HepG2 (cell line): ENCODE measurements around the gene HEMK1. TPM values are rescaled to one million over a fixed set of nuclear protein-coding genes. Genes with fewer than 3 reads are reported as not detected.

Source experiments
- AGO2 ChIP-seq: fragments of 200-400 bp; formaldehyde crosslinking; optimal IDR thresholded peaks from 2 replicates; pipeline ENCODE3; 2017; ENCODE audit warnings: mild to moderate bottlenecking, low read depth, low read length, moderate library complexity
- CHD4 ChIP-seq: fragments of 200-600 bp; sonication (generic); IDR thresholded peaks from 2 replicates; pipeline ENCODE4 v1.7.0; 2017; ENCODE audit warnings: mild to moderate bottlenecking, low read length, borderline replicate concordance
- EZH2 ChIP-seq: conservative IDR thresholded peaks from 2 replicates; pipeline ENCODE4 v1.6.1; 2012; ENCODE audit warnings: mild to moderate bottlenecking, low read depth, low read length, moderate library complexity
- KAT8 ChIP-seq: IDR thresholded peaks from 2 replicates; pipeline ENCODE4 v1.6.1; 2016; ENCODE audit warnings: missing genetic modification reagents, missing compliant biosample characterization
- MED8 ChIP-seq: sonication (generic); formaldehyde crosslinking; IDR thresholded peaks from 2 replicates; pipeline ENCODE4 v1.8.1; 2023; ENCODE audit warnings: mild to moderate bottlenecking, missing genetic modification reagents; ENCODE audit not compliant: insufficient replicate concordance
- NFYC ChIP-seq: IDR thresholded peaks from 2 replicates; pipeline ENCODE4 v1.6.1; 2016; ENCODE audit warnings: missing genetic modification reagents, missing compliant biosample characterization
- NRL ChIP-seq: sonication (generic); formaldehyde crosslinking; IDR thresholded peaks from 2 replicates; pipeline ENCODE4 v1.5.0; 2020; ENCODE audit warnings: missing genetic modification reagents, mild to moderate bottlenecking, moderate library complexity, borderline replicate concordance
- PCBP1 ChIP-seq: fragments of 200-400 bp; formaldehyde crosslinking; IDR thresholded peaks from 2 replicates; pipeline ENCODE4 v1.6.1; 2017; ENCODE audit warnings: mild to moderate bottlenecking, low read depth, low read length, borderline replicate concordance
- PHB2 ChIP-seq: fragments of 450-650 bp; IDR thresholded peaks from 2 replicates; pipeline ENCODE4 v1.6.1; 2018; ENCODE audit not compliant: partially characterized antibody
- RFX3 ChIP-seq: IDR thresholded peaks from 2 replicates; pipeline ENCODE4 v1.6.1; 2016; ENCODE audit warnings: missing biosample characterization, missing genetic modification reagents
- SETDB1 ChIP-seq: sonication (generic); formaldehyde crosslinking; IDR thresholded peaks from 2 replicates; pipeline ENCODE4 v1.5.1; 2020; ENCODE audit warnings: missing genetic modification reagents, mild to moderate bottlenecking, borderline replicate concordance
- SRSF9 ChIP-seq: fragments of 200-400 bp; formaldehyde crosslinking; IDR thresholded peaks from 2 replicates; pipeline ENCODE4 v1.6.1; 2018; ENCODE audit warnings: borderline replicate concordance, mild to moderate bottlenecking, low read depth, low read length; ENCODE audit not compliant: insufficient read depth, poor library complexity, severe bottlenecking
- TBP ChIP-seq: sonication (generic); formaldehyde crosslinking; IDR thresholded peaks from 2 replicates; pipeline ENCODE4 v1.5.0; 2020; ENCODE audit warnings: missing genetic modification reagents
- ZFP1 ChIP-seq: IDR thresholded peaks from 2 replicates; pipeline ENCODE4 v1.6.1; 2016
- ZNF564 ChIP-seq: sonication (generic); formaldehyde crosslinking; IDR thresholded peaks from 2 replicates; pipeline ENCODE4 v1.8.1; 2023; ENCODE audit warnings: mild to moderate bottlenecking, missing genetic modification reagents
- ZNF589 ChIP-seq: sonication (generic); formaldehyde crosslinking; conservative IDR thresholded peaks from 2 replicates; pipeline ENCODE4 v1.8.0; 2022; ENCODE audit warnings: mild to moderate bottlenecking, moderate library complexity, missing genetic modification reagents
- ZNF598 ChIP-seq: sonication (generic); formaldehyde crosslinking; IDR thresholded peaks from 2 replicates; pipeline ENCODE4 v1.5.1; 2020; ENCODE audit warnings: mild to moderate bottlenecking, missing genetic modification reagents, borderline replicate concordance
- polyA plus RNA-seq, 8 experiments: library from polyadenylated mRNA; depleted of rRNA in 3 of 8; stranded (reverse) in 7 of 8; unstranded in 1 of 8; fragments of >200 nt; fragmentation: Illumina TruSeq in 4 of 8; extraction: Trizol in 4 of 8; gene quantifications; 2 replicates each; pipeline versions ENCODE4 v1.2.1 to v1.2.3, GENCODE V29; 2011 to 2016; ENCODE audit warnings: low read depth in 4 of 8, missing spikeins in 1 of 8, mixed read lengths in 1 of 8; ENCODE audit not compliant: insufficient read depth in 1 of 8
- total RNA-seq, 5 experiments: library from RNA; depleted of rRNA; stranded (reverse); fragments of >200 nt; fragmentation: Illumina TruSeq; extraction: Trizol; gene quantifications; 2 replicates each; pipeline ENCODE4 v1.2.3, GENCODE V29; 2016; ENCODE audit warnings: low read depth in 1 of 5
- TF ChIP-seq, protein P1 (sequence below): sonication (generic); formaldehyde crosslinking; IDR thresholded peaks from 2 replicates; pipeline ENCODE4 v1.5.1; 2020; ENCODE audit warnings: mild to moderate bottlenecking, missing genetic modification reagents
- TF ChIP-seq, protein P2 (sequence below), 2 experiments: sonication (generic) in 1 of 2; formaldehyde crosslinking in 1 of 2; IDR thresholded peaks; 2 replicates each; pipeline versions ENCODE4 v1.4.0 to v1.6.1; 2016 to 2020; ENCODE audit warnings: borderline replicate concordance in 1 of 2, low read depth in 1 of 2, mild to moderate bottlenecking in 1 of 2, missing genetic modification reagents in 1 of 2
- TF ChIP-seq, protein P3 (sequence below): sonication (generic); formaldehyde crosslinking; IDR thresholded peaks from 2 replicates; pipeline ENCODE4 v1.5.0; 2020; ENCODE audit warnings: missing genetic modification reagents, mild to moderate bottlenecking, borderline replicate concordance

HEMK1 gene
- total and polyA plus RNA-seq, 2 of the 13 experiments (the other 11 are each of a cell fraction or from before 2014, with no cell fraction given) = 9.8 to 12.6 TPM

DNA sequence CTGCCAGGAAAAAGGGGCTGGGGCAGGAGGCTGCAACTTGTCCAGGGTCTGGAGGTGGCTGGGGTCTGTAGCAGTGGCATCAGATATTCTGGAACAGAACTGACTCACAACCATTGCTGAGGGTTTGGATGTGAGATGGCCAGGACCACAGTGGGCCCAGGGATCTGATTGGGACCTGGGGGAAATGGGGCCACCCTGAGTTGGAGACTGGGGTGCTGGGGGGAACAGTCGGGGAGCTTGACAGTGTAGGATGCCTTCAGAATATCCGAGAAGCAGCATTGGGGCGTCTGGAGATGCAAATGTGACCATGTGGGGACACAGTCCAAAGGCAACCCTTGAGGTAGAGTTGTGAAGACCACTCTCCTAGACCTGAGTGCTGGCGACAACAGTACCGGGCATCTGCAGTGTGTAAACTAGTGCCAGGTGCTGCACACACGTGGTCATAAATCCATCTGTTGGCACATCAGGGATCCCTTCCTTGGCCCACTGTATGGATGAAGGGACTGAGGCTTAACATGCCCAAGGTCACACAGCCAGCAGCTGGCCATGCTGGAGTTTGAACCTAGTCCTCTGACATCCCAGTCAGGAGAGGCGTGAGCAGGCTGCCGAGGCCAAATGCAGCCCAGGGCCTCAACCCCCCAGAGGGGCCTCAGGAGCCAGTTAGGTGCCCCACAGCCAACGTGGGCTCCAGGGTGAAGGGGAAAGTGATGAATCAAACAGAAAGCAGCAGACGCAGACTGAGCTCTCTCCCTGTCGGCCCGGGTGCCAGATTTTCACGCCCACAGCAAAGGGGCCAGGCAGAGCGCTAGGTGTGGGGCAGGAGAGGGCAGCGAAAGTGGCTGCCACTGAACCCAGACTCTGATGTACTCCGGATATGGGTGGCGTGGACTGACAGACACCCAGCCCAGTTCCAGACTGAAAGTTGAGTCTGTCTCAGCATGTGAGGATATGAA, 18.8 kb downstream of the HEMK1 start (continued):
- TF ChIP-seq EZH2 (no peak), RFX3 (CRISPR knock-in tag) (no peak), ZNF564 (CRISPR knock-in tag) (peak; percentile 55), CHD4 (no peak; the same call in 1 of the 2 replicates), MED8 (peak; percentile 38), ZFP1 (CRISPR knock-in tag) (peak; percentile 48; the same call in 1 of the 2 replicates), KAT8 (CRISPR knock-in tag) (peak; percentile 38; the same call in 1 of the 2 replicates), ZNF598 (CRISPR knock-in tag) (no peak), PCBP1 (no peak), TBP (CRISPR knock-in tag) (no peak), SRSF9 (no peak), NFYC (CRISPR knock-in tag) (0 out of 2 replicates have a peak, but pooled peaks have one; percentile 3), PHB2 (no peak), NRL (CRISPR knock-in tag) (no peak), SETDB1 (no peak), AGO2 (peak; percentile 61), ZNF589 (CRISPR knock-in tag) (0 out of 2 replicates have a peak, but pooled peaks have one; percentile 43)
- TF ChIP-seq, protein P1, sequence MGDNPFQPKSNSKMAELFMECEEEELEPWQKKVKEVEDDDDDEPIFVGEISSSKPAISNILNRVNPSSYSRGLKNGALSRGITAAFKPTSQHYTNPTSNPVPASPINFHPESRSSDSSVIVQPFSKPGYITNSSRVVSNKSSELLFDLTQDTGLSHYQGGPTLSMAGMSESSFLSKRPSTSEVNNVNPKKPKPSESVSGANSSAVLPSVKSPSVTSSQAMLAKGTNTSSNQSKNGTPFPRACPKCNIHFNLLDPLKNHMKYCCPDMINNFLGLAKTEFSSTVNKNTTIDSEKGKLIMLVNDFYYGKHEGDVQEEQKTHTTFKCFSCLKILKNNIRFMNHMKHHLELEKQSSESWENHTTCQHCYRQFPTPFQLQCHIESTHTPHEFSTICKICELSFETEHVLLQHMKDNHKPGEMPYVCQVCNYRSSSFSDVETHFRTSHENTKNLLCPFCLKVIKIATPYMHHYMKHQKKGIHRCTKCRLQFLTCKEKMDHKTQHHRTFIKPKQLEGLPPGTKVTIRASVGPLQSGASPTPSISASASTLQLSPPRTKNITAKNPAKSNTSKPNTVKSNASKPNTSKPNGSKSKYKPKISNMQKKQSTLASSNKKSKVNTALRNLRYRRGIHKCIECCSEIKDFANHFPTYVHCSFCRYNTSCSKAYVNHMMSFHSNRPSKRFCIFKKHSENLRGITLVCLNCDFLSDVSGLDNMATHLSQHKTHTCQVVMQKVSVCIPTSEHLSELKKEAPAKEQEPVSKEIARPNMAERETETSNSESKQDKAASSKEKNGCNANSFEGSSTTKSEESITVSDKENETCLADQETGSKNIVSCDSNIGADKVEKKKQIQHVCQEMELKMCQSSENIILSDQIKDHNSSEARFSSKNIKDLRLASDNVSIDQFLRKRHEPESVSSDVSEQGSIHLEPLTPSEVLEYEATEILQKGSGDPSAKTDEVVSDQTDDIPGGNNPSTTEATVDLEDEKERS (CRISPR knock-in tag) = peak; percentile 85
- TF ChIP-seq, protein P2, sequence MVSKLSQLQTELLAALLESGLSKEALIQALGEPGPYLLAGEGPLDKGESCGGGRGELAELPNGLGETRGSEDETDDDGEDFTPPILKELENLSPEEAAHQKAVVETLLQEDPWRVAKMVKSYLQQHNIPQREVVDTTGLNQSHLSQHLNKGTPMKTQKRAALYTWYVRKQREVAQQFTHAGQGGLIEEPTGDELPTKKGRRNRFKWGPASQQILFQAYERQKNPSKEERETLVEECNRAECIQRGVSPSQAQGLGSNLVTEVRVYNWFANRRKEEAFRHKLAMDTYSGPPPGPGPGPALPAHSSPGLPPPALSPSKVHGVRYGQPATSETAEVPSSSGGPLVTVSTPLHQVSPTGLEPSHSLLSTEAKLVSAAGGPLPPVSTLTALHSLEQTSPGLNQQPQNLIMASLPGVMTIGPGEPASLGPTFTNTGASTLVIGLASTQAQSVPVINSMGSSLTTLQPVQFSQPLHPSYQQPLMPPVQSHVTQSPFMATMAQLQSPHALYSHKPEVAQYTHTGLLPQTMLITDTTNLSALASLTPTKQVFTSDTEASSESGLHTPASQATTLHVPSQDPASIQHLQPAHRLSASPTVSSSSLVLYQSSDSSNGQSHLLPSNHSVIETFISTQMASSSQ (IDR thresholded peaks at IDR 0.05; ENCODE audit: low read depth) = no peak; the same call in 1 of the 2 replicates
- TF ChIP-seq, protein P2 (CRISPR knock-in tag; IDR thresholded peaks at IDR 0.05; ENCODE audit: borderline replicate concordance) = peak; percentile 14; the same call in 1 of the 2 replicates
- TF ChIP-seq, protein P3, sequence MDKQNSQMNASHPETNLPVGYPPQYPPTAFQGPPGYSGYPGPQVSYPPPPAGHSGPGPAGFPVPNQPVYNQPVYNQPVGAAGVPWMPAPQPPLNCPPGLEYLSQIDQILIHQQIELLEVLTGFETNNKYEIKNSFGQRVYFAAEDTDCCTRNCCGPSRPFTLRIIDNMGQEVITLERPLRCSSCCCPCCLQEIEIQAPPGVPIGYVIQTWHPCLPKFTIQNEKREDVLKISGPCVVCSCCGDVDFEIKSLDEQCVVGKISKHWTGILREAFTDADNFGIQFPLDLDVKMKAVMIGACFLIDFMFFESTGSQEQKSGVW (CRISPR knock-in tag) = no peak
